ENCODE results near the gene GTPBP1. TPM values are rescaled to one million over a fixed set of nuclear protein-coding genes. Genes with fewer than 3 reads are reported as not detected.

Gene GTPBP1
- total and polyA plus RNA-seq, 8 donors: 9.2 to 199 (median 28.5) TPM

DNA sequence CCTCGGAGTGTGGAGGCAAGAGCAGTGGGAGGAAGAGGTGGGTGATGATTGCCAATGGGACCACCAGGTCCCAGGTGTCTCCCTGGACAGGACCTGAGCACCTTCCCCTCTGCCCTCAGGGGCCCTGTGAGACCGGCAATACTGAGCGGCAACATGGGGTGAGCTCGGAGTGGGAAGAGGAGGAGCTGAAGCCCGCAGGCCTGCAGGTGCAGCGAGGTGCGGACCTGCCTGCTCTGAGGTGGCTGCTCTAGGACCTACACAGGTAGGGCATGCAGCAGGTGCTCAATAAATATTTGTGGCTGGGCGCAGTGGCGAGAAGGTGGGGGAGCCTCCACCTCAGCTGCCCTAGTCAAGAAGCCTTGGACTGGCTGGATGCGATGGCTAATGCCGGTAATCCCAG is 62.3 kb downstream of the GTPBP1 start:
- TF ChIP-seq, protein P1, sequence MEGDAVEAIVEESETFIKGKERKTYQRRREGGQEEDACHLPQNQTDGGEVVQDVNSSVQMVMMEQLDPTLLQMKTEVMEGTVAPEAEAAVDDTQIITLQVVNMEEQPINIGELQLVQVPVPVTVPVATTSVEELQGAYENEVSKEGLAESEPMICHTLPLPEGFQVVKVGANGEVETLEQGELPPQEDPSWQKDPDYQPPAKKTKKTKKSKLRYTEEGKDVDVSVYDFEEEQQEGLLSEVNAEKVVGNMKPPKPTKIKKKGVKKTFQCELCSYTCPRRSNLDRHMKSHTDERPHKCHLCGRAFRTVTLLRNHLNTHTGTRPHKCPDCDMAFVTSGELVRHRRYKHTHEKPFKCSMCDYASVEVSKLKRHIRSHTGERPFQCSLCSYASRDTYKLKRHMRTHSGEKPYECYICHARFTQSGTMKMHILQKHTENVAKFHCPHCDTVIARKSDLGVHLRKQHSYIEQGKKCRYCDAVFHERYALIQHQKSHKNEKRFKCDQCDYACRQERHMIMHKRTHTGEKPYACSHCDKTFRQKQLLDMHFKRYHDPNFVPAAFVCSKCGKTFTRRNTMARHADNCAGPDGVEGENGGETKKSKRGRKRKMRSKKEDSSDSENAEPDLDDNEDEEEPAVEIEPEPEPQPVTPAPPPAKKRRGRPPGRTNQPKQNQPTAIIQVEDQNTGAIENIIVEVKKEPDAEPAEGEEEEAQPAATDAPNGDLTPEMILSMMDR (IDR thresholded peaks at IDR 0.05): no peak
- no peak for TF ChIP-seq POLR2AphosphoS5 (IDR thresholded peaks at IDR 0.05)
- TF ChIP-seq POLR2A (IDR thresholded peaks at IDR 0.05): no peak
- TF ChIP-seq EP300 (IDR thresholded peaks at IDR 0.05): no peak
- no peak overlapping the region for H3K4me3 ChIP-seq
- H3K36me3 ChIP-seq: no peaks in the 10 kb centered on the region
- DNase-seq: no peak
- 89 to 96% (median 94%) methylated on average over 10 to 11 of the region's 11 CpGs for WGBS, 5 donors
- peaks cover 0 to 13% (median 2%) of the 10 kb centered on the region in 4 donors for H3K4me1 ChIP-seq
- H3K27me3 ChIP-seq: peaks cover 0 to 8% (median 0%) of the 10 kb centered on the region in 3 donors
- no peaks in the 10 kb centered on the region for H3K9me3 ChIP-seq
- intact Hi-C loops (cut with DNase I; ENCODE audit: low total_unique reads): loop anchor here (5.0 kb wide), 1 partner anchor 354 kb away; no protein-coding TSS in a partner anchor
- no peak overlapping the region for H3K27ac ChIP-seq

DNA sequence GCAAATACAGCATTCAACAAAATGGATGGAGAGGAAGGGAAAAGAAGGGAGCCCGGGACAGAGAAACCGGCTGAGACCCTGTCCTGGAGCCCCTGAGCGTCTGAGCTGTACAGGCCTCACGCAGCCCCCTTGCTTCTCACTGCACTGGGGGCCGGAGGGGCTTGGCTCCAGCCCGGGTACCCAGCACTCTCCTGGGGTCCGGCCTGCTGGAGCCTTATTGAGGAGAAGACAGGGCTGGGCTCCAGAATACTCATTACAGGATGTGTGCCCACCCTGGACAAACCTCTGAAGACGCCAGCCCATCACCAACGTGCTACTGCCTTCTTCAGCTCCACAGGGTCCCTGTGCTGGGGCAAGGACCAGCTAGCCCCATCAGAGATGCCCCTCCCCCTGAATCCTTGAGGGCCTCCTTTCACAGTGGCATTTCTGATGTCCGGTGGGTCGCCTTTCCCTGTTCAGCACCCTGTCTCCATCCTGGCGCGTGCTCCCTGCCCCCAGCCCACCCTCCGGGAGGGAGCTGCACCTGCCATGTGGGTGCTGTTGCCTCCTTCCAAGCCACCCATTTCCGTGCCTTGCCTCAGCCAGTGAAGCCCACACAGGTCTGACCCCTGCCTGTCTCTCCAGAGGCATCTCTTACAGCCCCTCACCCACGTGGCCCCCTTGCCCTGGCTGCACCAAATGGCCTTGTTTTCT is 64.7 kb downstream of the GTPBP1 start:
- Histone ChIP-seq H3K9me3 (no peaks in the 10 kb centered on the region), H3K4me1 (peaks cover 0 to 13% (median 2%) of the 10 kb centered on the region in 4 donors), H3K27me3 (peaks cover 0 to 8% (median 0%) of the 10 kb centered on the region in 3 donors), H3K4me3 (no peak overlapping the region), H3K36me3 (no peaks in the 10 kb centered on the region), H3K27ac (no peak overlapping the region)
- intact Hi-C loops (cut with DNase I; ENCODE audit: low total_unique reads): loop anchor here (10.0 kb wide), 1 partner anchor 84 kb away; no protein-coding TSS in a partner anchor
- TF ChIP-seq POLR2AphosphoS5 (IDR thresholded peaks at IDR 0.05): no peak
- no peak for TF ChIP-seq POLR2A (IDR thresholded peaks at IDR 0.05)
- TF ChIP-seq EP300 (IDR thresholded peaks at IDR 0.05): no peak
- TF ChIP-seq, protein P1 (IDR thresholded peaks at IDR 0.05): no peak
- 85 to 92% (median 89%) methylated on average over 15 to 16 of the region's 16 CpGs for WGBS, 5 donors
- no peak for DNase-seq

DNA sequence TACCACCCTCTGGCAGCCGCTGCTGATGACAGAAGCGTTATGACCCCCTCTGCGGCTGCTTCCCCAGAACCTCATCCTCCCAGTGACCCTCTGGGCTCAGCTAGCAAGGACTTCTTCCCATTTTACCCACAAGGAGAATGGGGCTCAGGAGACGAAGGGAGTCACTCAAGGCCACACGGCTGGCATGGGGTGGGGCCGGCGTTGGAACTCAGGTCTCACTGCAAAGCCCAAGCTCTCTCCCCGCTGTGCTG is 66.8 kb downstream of the GTPBP1 start:
- intact Hi-C loops (cut with DNase I; ENCODE audit: low total_unique reads): loop anchor here (10.0 kb wide), 1 partner anchor 82 kb away; no protein-coding TSS in a partner anchor
- Histone ChIP-seq H3K36me3 (peaks cover 0 to 6% (median 2%) of the 10 kb centered on the region in 4 donors), H3K9me3 (no peaks in the 10 kb centered on the region), H3K27ac (no peak overlapping the region), H3K27me3 (peaks cover 0 to 2% (median 0%) of the 10 kb centered on the region in 3 donors), H3K4me3 (no peak overlapping the region), H3K4me1 (peaks cover 0 to 6% (median 0%) of the 10 kb centered on the region in 4 donors)
- TF ChIP-seq POLR2AphosphoS5 (IDR thresholded peaks at IDR 0.05) (no peak), POLR2A (IDR thresholded peaks at IDR 0.05) (no peak), EP300 (IDR thresholded peaks at IDR 0.05) (no peak)
- TF ChIP-seq, protein P1 (IDR thresholded peaks at IDR 0.05): no peak
- DNase-seq: no peak
- WGBS, 5 donors: 82 to 85% (median 84%) methylated on average over 8 of the region's 8 CpGs

DNA sequence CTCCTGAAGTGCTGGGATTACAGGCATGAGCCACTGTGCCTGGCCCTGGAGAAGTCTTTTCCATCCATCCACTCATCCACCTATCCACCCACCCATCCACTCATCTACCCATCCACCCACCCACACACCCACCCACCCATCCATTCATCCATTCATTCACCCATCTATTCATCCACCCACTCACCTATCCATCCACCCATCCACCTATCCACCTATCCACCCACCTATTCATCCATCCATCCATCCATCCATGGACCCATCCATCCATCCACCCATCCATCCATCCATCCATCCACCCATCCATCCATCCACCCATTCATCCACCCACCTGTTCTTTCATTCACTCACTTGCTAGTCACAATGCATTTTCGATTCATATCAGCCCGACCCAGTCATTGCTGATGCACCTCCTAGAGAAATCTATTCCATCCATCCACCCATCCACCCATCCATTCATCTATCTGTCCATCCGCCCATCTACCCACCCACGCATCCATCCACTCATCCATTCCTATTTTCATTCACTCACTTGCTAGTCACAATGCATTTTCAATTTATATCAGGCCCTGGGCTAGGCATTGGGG is 67.7 kb downstream of the GTPBP1 start:
- no peak for DNase-seq
- no peaks in the 10 kb centered on the region for H3K27me3 ChIP-seq
- intact Hi-C loops (cut with DNase I; ENCODE audit: low total_unique reads): loop anchor here (10.0 kb wide), 1 partner anchor 81 kb away; no protein-coding TSS in a partner anchor
- peaks cover 0 to 6% (median 0%) of the 10 kb centered on the region in 4 donors for H3K4me1 ChIP-seq
- H3K27ac ChIP-seq: no peak overlapping the region
- H3K36me3 ChIP-seq: peaks cover 0 to 15% (median 9%) of the 10 kb centered on the region in 4 donors
- no peaks in the 10 kb centered on the region for H3K9me3 ChIP-seq
- 94 to 97% (median 96%) methylated on average over 4 of the region's 4 CpGs for WGBS, 5 donors
- no peak overlapping the region for H3K4me3 ChIP-seq
- TF ChIP-seq, protein P1 (IDR thresholded peaks at IDR 0.05): no peak
- TF ChIP-seq POLR2AphosphoS5 (IDR thresholded peaks at IDR 0.05) (no peak), EP300 (IDR thresholded peaks at IDR 0.05) (no peak), POLR2A (IDR thresholded peaks at IDR 0.05) (no peak)
